Activated T-cell treated with anti-CD3 and anti-CD28 coated beads, Interleukin-2, amount 50 U/mL, for 48 hours (primary cell): Measurements from ENCODE around the gene TCTN3.
"Not testable (repeated sequence)": the region's sequence is repeated elsewhere in the genome, so short reads cannot be mapped to it uniquely, and the experiment has no call there.

Source experiments
- DNase-seq, 2 experiments: peaks; one replicate each; pipeline ENCODE4 v3.0.0-alpha.2; 2020

Gene TCTN3

GRCh38 chr10:95693668-95694534 is at the start of gene TCTN3:
TSS of gene TCTN3 (minus strand) at chr10:95693927. CDS start at chr10:95693899, 28 bp downstream.
- DNase-seq = peak; percentile 92 to 96

- DNase-seq = no peak
These were observed 49.3 kb upstream of the TCTN3 start for GRCh38 chr10:95742962-95743535.

- no peak for DNase-seq
These were observed 48.8 kb upstream of the TCTN3 start for GRCh38 chr10:95742485-95742884.

- no peak for DNase-seq
These were observed 48.2 kb upstream of the TCTN3 start for GRCh38 chr10:95741807-95742467.

- DNase-seq = no peak
These were observed 45.3 kb upstream of the TCTN3 start for GRCh38 chr10:95739056-95739455.

GRCh38 chr10:95732907-95733306 is 39.2 kb upstream of the TCTN3 start:
- DNase-seq = not testable (repeated sequence)

- no peak for DNase-seq
These were observed 36.5 kb upstream of the TCTN3 start for GRCh38 chr10:95730233-95730632.

- no peak for DNase-seq
These were observed 35.8 kb upstream of the TCTN3 start for GRCh38 chr10:95729323-95730055.

- no peak for DNase-seq
These were observed 34.8 kb upstream of the TCTN3 start for GRCh38 chr10:95728526-95728925.

- not testable (repeated sequence) for DNase-seq
These were observed 28.8 kb upstream of the TCTN3 start for GRCh38 chr10:95722496-95722895.

GRCh38 chr10:95720745-95721144 is 27.0 kb upstream of the TCTN3 start:
- not testable (repeated sequence) for DNase-seq

GRCh38 chr10:95716866-95717265 is 23.1 kb upstream of the TCTN3 start:
- no peak for DNase-seq

GRCh38 chr10:95716466-95716865 is 22.7 kb upstream of the TCTN3 start:
- no peak for DNase-seq

GRCh38 chr10:95711492-95711891 is 17.8 kb upstream of the TCTN3 start:
- no peak for DNase-seq

GRCh38 chr10:95706990-95707389 is 13.3 kb upstream of the TCTN3 start:
- DNase-seq = no peak

- DNase-seq = no peak
These were observed 12.8 kb upstream of the TCTN3 start for GRCh38 chr10:95706573-95706972.

- no peak for DNase-seq
These were observed 4.7 kb upstream of the TCTN3 start for GRCh38 chr10:95698415-95698814.

- DNase-seq = no peak
These were observed 3.7 kb upstream of the TCTN3 start for GRCh38 chr10:95697429-95697828.

- no peak for DNase-seq
These were observed 938 bp upstream of the TCTN3 start for GRCh38 chr10:95694665-95695064.

GRCh38 chr10:95693071-95693667 is 558 bp downstream of the TCTN3 start:
- DNase-seq = no peak

- no peak for DNase-seq
These were observed 2.4 kb downstream of the TCTN3 start for GRCh38 chr10:95691281-95691680.

GRCh38 chr10:95688648-95689047 is 5.1 kb downstream of the TCTN3 start:
- no peak for DNase-seq

- DNase-seq = no peak
These were observed 9.8 kb downstream of the TCTN3 start for GRCh38 chr10:95683966-95684365.
